SK-N-MC (cell line): Measurements from ENCODE around the gene HAND2.

ENCODE experiments used
- EZH2 ChIP-seq: fragments of 200-600 bp; sonication (generic); IDR thresholded peaks from one replicate; pipeline ENCODE4 v1.6.1; 2017; ENCODE audit warnings: antibody characterized with exemption
- POLR2AphosphoS5 ChIP-seq: IDR thresholded peaks from 2 replicates; pipeline ENCODE4 v1.6.1; 2012; ENCODE audit warnings: mild to moderate bottlenecking, low read depth, low read length, borderline replicate concordance

- no peak for TF ChIP-seq EZH2
- TF ChIP-seq POLR2AphosphoS5, result no peak
Observed at GRCh38 chr4:173530326-173531085, 477 bp upstream of the HAND2 start.
